ENCODE data around the gene ATRNL1.

- TF ChIP-seq CTCF (IDR thresholded peaks at IDR 0.05; ENCODE audit: low read length) (no peak), EZH2 (IDR thresholded peaks at IDR 0.05; ENCODE audit: borderline replicate concordance, low read length) (no peak)
Observed at GRCh38 chr10:115860182-115861107, 767.3 kb downstream of the ATRNL1 start.

Data from OCI-LY1 (cell line).